MG63 (cell line): ENCODE data around the gene DAAM2. TPM values are rescaled to one million over a fixed set of nuclear protein-coding genes. Genes with fewer than 3 reads are reported as not detected.

Source experiments
- DNase-seq: peaks from one replicate; pipeline ENCODE4 v3.0.0-alpha.2; 2020
- H3K27me3 ChIP-seq: fragments of 250-450 bp; sonication (Bioruptor Pico); 2 replicates; pipeline ENCODE4 v1.5.1; 2020; ENCODE audit warnings: mild to moderate bottlenecking, moderate library complexity
- H3K36me3 ChIP-seq: fragments of 250-450 bp; sonication (Bioruptor Pico); 2 replicates; pipeline ENCODE4 v1.5.1; 2020; ENCODE audit warnings: mild to moderate bottlenecking, moderate library complexity
- H3K4me3 ChIP-seq: fragments of 250-450 bp; sonication (Bioruptor Pico); 2 replicates; pipeline ENCODE4 v1.5.1; 2020; ENCODE audit warnings: mild to moderate bottlenecking, moderate library complexity
- H3K9me3 ChIP-seq: fragments of 250-450 bp; sonication (Bioruptor Pico); 2 replicates; pipeline ENCODE4 v1.5.1; 2020; ENCODE audit warnings: mild to moderate bottlenecking, moderate library complexity
- total RNA-seq: library from RNA; depleted of rRNA; stranded (reverse); fragments of >200 nt; shearing (Covaris generic); gene quantifications from 2 replicates; pipeline ENCODE4 v1.2.3, GENCODE V29; 2014; ENCODE audit warnings: low replicate concordance

DAAM2 gene
- total RNA-seq, 1 experiment from 2014 or later, result not detected

GRCh38 chr6:39936857-39937256, 144.7 kb downstream of the DAAM2 start:
- DNase-seq, result no peak
- H3K27me3 ChIP-seq, result no peaks in the 10 kb centered on the region
- no peak overlapping the region for H3K4me3 ChIP-seq
- no peaks in the 10 kb centered on the region for H3K9me3 ChIP-seq
- H3K36me3 ChIP-seq, result no peaks in the 10 kb centered on the region

GRCh38 chr6:39937686-39938333, 145.6 kb downstream of the DAAM2 start:
- H3K4me3 ChIP-seq, result no peak overlapping the region
- no peak for DNase-seq
- H3K27me3 ChIP-seq, result no peaks in the 10 kb centered on the region
- H3K9me3 ChIP-seq, result no peaks in the 10 kb centered on the region
- no peaks in the 10 kb centered on the region for H3K36me3 ChIP-seq

GRCh38 chr6:39938773-39939654, 146.8 kb downstream of the DAAM2 start:
- DNase-seq, result no peak
- no peak overlapping the region for H3K4me3 ChIP-seq

GRCh38 chr6:39941138-39941537, 149.0 kb downstream of the DAAM2 start:
- H3K9me3 ChIP-seq, result no peaks in the 10 kb centered on the region
- H3K4me3 ChIP-seq, result no peak overlapping the region
- no peaks in the 10 kb centered on the region for H3K27me3 ChIP-seq
- DNase-seq, result no peak
- no peaks in the 10 kb centered on the region for H3K36me3 ChIP-seq

More at GRCh38 chr6:39938773-39939654, 146.8 kb downstream of the DAAM2 start:
- Histone ChIP-seq H3K27me3 (no peaks in the 10 kb centered on the region), H3K36me3 (no peaks in the 10 kb centered on the region), H3K9me3 (no peaks in the 10 kb centered on the region)

GRCh38 chr6:39941820-39942219, 149.6 kb downstream of the DAAM2 start:
- no peaks in the 10 kb centered on the region for H3K27me3 ChIP-seq
- H3K9me3 ChIP-seq, result no peaks in the 10 kb centered on the region
- no peaks in the 10 kb centered on the region for H3K36me3 ChIP-seq
- DNase-seq, result no peak
- H3K4me3 ChIP-seq, result no peak overlapping the region

- no peaks in the 10 kb centered on the region for H3K36me3 ChIP-seq
- no peak overlapping the region for H3K4me3 ChIP-seq
- H3K27me3 ChIP-seq, result no peaks in the 10 kb centered on the region
- DNase-seq, result no peak
- H3K9me3 ChIP-seq, result no peaks in the 10 kb centered on the region
These were observed 150.9 kb downstream of the DAAM2 start for GRCh38 chr6:39942903-39943580.

- Histone ChIP-seq H3K27me3 (no peaks in the 10 kb centered on the region), H3K4me3 (no peak overlapping the region), H3K36me3 (no peaks in the 10 kb centered on the region), H3K9me3 (no peaks in the 10 kb centered on the region)
- DNase-seq, result no peak
These were observed 153.4 kb downstream of the DAAM2 start for GRCh38 chr6:39945626-39946025.

- Histone ChIP-seq H3K9me3 (no peaks in the 10 kb centered on the region), H3K36me3 (no peaks in the 10 kb centered on the region), H3K4me3 (no peak overlapping the region), H3K27me3 (no peaks in the 10 kb centered on the region)
- DNase-seq, result no peak
These were observed 155.5 kb downstream of the DAAM2 start for GRCh38 chr6:39947611-39948068.

- DNase-seq, result no peak
- H3K27me3 ChIP-seq, result no peaks in the 10 kb centered on the region
- no peak overlapping the region for H3K4me3 ChIP-seq
- H3K9me3 ChIP-seq, result no peaks in the 10 kb centered on the region
- H3K36me3 ChIP-seq, result no peaks in the 10 kb centered on the region
These were observed 156.1 kb downstream of the DAAM2 start for GRCh38 chr6:39948199-39948791.

- Histone ChIP-seq H3K36me3 (no peaks in the 10 kb centered on the region), H3K4me3 (no peak overlapping the region), H3K27me3 (no peaks in the 10 kb centered on the region), H3K9me3 (no peaks in the 10 kb centered on the region)
- DNase-seq, result no peak
These were observed 158.0 kb downstream of the DAAM2 start for GRCh38 chr6:39950125-39950720.

- Histone ChIP-seq H3K4me3 (no peak overlapping the region), H3K9me3 (no peaks in the 10 kb centered on the region), H3K36me3 (no peaks in the 10 kb centered on the region), H3K27me3 (no peaks in the 10 kb centered on the region)
- no peak for DNase-seq
These were observed 159.0 kb downstream of the DAAM2 start for GRCh38 chr6:39951191-39951590.

GRCh38 chr6:39951716-39952115, 159.5 kb downstream of the DAAM2 start:
- H3K4me3 ChIP-seq, result no peak overlapping the region
- no peaks in the 10 kb centered on the region for H3K9me3 ChIP-seq
- DNase-seq, result no peak
- no peaks in the 10 kb centered on the region for H3K27me3 ChIP-seq
- no peaks in the 10 kb centered on the region for H3K36me3 ChIP-seq

GRCh38 chr6:39952167-39952566, 160.0 kb downstream of the DAAM2 start:
- no peaks in the 10 kb centered on the region for H3K9me3 ChIP-seq
- peak; percentile 7 for DNase-seq
- H3K36me3 ChIP-seq, result no peaks in the 10 kb centered on the region
- H3K4me3 ChIP-seq, result no peak overlapping the region
- H3K27me3 ChIP-seq, result no peaks in the 10 kb centered on the region

- Histone ChIP-seq H3K4me3 (no peak overlapping the region), H3K27me3 (no peaks in the 10 kb centered on the region), H3K9me3 (no peaks in the 10 kb centered on the region), H3K36me3 (no peaks in the 10 kb centered on the region)
- DNase-seq, result no peak
These were observed 161.0 kb downstream of the DAAM2 start for GRCh38 chr6:39953076-39953618.
